HEK293 (cell line): ENCODE data around the gene MBOAT2.

ENCODE experiments used
- CTCF ChIP-seq: fragments of 450-650 bp; formaldehyde crosslinking; IDR thresholded peaks from 2 replicates; pipeline ENCODE4 v1.5.1; 2016; ENCODE audit warnings: missing biosample characterization, missing genetic modification characterization
- KLF1 ChIP-seq: fragments of 450-650 bp; formaldehyde crosslinking; IDR thresholded peaks from 2 replicates; pipeline ENCODE4 v1.5.1; 2016; ENCODE audit warnings: missing biosample characterization, missing genetic modification characterization
- MYNN ChIP-seq: fragments of 450-650 bp; formaldehyde crosslinking; IDR thresholded peaks from 2 replicates; pipeline ENCODE4 v1.5.1; 2016; ENCODE audit warnings: missing biosample characterization, missing genetic modification characterization, borderline replicate concordance
- REST ChIP-seq: fragments of 450-650 bp; formaldehyde crosslinking; IDR thresholded peaks from 2 replicates; pipeline ENCODE4 v1.5.1; 2016; ENCODE audit warnings: missing biosample characterization, missing genetic modification characterization
- SP2 ChIP-seq: fragments of 450-650 bp; formaldehyde crosslinking; IDR thresholded peaks from 2 replicates; pipeline ENCODE4 v1.5.1; 2016; ENCODE audit warnings: missing biosample characterization, missing genetic modification characterization
- ZNF138 ChIP-seq: fragments of 450-650 bp; formaldehyde crosslinking; IDR thresholded peaks from 2 replicates; pipeline ENCODE4 v1.5.1; 2016; ENCODE audit warnings: missing biosample characterization, missing genetic modification characterization, borderline replicate concordance
- ZNF292 ChIP-seq: fragments of 450-650 bp; formaldehyde crosslinking; IDR thresholded peaks from 2 replicates; pipeline ENCODE4 v1.5.1; 2016; ENCODE audit warnings: low read depth, missing biosample characterization, missing genetic modification characterization, borderline replicate concordance
- ZNF394 ChIP-seq: fragments of 450-650 bp; formaldehyde crosslinking; IDR thresholded peaks from 2 replicates; pipeline ENCODE4 v1.5.1; 2016; ENCODE audit warnings: missing biosample characterization, missing genetic modification characterization, mild to moderate bottlenecking, moderate library complexity, borderline replicate concordance
- ZNF639 ChIP-seq: fragments of 450-650 bp; formaldehyde crosslinking; IDR thresholded peaks from 2 replicates; pipeline ENCODE4 v1.5.1; 2016; ENCODE audit warnings: missing biosample characterization, missing genetic modification characterization
- TF ChIP-seq, protein P1 (sequence below): fragments of 450-650 bp; formaldehyde crosslinking; conservative IDR thresholded peaks from 2 replicates; pipeline ENCODE4 v1.5.1; 2016; ENCODE audit warnings: low read depth, missing biosample characterization, missing genetic modification characterization

- TF ChIP-seq CTCF (tag by site-specific recombination): no peak
- no peak for TF ChIP-seq ZNF292
- no peak for TF ChIP-seq ZNF639 (tag by site-specific recombination)
- no peak for TF ChIP-seq SP2 (tag by site-specific recombination)
- TF ChIP-seq REST: no peak
- no peak for TF ChIP-seq ZNF394 (tag by site-specific recombination)
- TF ChIP-seq MYNN (tag by site-specific recombination): no peak
- TF ChIP-seq, protein P1, sequence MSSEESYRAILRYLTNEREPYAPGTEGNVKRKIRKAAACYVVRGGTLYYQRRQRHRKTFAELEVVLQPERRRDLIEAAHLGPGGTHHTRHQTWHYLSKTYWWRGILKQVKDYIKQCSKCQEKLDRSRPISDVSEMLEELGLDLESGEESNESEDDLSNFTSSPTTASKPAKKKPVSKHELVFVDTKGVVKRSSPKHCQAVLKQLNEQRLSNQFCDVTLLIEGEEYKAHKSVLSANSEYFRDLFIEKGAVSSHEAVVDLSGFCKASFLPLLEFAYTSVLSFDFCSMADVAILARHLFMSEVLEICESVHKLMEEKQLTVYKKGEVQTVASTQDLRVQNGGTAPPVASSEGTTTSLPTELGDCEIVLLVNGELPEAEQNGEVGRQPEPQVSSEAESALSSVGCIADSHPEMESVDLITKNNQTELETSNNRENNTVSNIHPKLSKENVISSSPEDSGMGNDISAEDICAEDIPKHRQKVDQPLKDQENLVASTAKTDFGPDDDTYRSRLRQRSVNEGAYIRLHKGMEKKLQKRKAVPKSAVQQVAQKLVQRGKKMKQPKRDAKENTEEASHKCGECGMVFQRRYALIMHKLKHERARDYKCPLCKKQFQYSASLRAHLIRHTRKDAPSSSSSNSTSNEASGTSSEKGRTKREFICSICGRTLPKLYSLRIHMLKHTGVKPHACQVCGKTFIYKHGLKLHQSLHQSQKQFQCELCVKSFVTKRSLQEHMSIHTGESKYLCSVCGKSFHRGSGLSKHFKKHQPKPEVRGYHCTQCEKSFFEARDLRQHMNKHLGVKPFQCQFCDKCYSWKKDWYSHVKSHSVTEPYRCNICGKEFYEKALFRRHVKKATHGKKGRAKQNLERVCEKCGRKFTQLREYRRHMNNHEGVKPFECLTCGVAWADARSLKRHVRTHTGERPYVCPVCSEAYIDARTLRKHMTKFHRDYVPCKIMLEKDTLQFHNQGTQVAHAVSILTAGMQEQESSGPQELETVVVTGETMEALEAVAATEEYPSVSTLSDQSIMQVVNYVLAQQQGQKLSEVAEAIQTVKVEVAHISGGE (tag by site-specific recombination): no peak
- no peak for TF ChIP-seq KLF1
- TF ChIP-seq ZNF138 (tag by site-specific recombination): no peak
Observed at GRCh38 chr2:8860239-8860638, 143.2 kb downstream of the MBOAT2 start.
